HEK293T (cell line): ENCODE measurements around the gene TSC22D3.
"Not testable (repeated sequence)": the region's sequence is repeated elsewhere in the genome, so short reads cannot be mapped to it uniquely, and the experiment has no call there.

ENCODE experiments used
- ARNT ChIP-seq: fragments of 450-650 bp; IDR thresholded peaks from 2 replicates; pipeline ENCODE4 v1.6.1; 2017; ENCODE audit warnings: mild to moderate bottlenecking
- BHLHE40 ChIP-seq: fragments of 450-650 bp; IDR thresholded peaks from 2 replicates; pipeline ENCODE4 v1.6.1; 2016; ENCODE audit warnings: mild to moderate bottlenecking, moderate library complexity, borderline replicate concordance
- CTBP1 ChIP-seq: fragments of 450-650 bp; IDR thresholded peaks from 2 replicates; pipeline ENCODE4 v1.6.1; 2016; ENCODE audit warnings: borderline replicate concordance
- ELF4 ChIP-seq: fragments of 450-650 bp; IDR thresholded peaks from 2 replicates; pipeline ENCODE4 v1.6.1; 2017; ENCODE audit warnings: antibody characterized with exemption
- FOXA1 ChIP-seq: fragments of 450-650 bp; IDR thresholded peaks from 2 replicates; pipeline ENCODE4 v1.6.1; 2016; ENCODE audit warnings: mild to moderate bottlenecking
- FOXK2 ChIP-seq: fragments of 450-650 bp; IDR thresholded peaks from 2 replicates; pipeline ENCODE4 v1.6.1; 2016; ENCODE audit warnings: mild to moderate bottlenecking
- FOXM1 ChIP-seq: fragments of 450-650 bp; IDR thresholded peaks from 2 replicates; pipeline ENCODE4 v1.6.1; 2017; ENCODE audit warnings: mild to moderate bottlenecking, borderline replicate concordance
- L3MBTL2 ChIP-seq: fragments of 450-650 bp; conservative IDR thresholded peaks from 2 replicates; pipeline ENCODE4 v1.6.1; 2016; ENCODE audit warnings: mild to moderate bottlenecking
- LEF1 ChIP-seq: fragments of 450-650 bp; IDR thresholded peaks from 2 replicates; pipeline ENCODE4 v1.6.1; 2017; ENCODE audit warnings: mild to moderate bottlenecking, borderline replicate concordance
- NFRKB ChIP-seq: fragments of 450-650 bp; IDR thresholded peaks from 2 replicates; pipeline ENCODE4 v1.6.1; 2016; ENCODE audit warnings: mild to moderate bottlenecking, moderate library complexity
- PKNOX1 ChIP-seq: fragments of 450-650 bp; IDR thresholded peaks from 2 replicates; pipeline ENCODE4 v1.6.1; 2016
- SP1 ChIP-seq: fragments of 450-650 bp; IDR thresholded peaks from 2 replicates; pipeline ENCODE4 v1.6.1; 2017
- SUZ12 ChIP-seq: fragments of 450-650 bp; IDR thresholded peaks from 2 replicates; pipeline ENCODE4 v1.6.1; 2016; ENCODE audit warnings: mild to moderate bottlenecking
- ZNF384 ChIP-seq: fragments of 450-650 bp; IDR thresholded peaks from 2 replicates; pipeline ENCODE4 v1.6.1; 2016

DNA sequence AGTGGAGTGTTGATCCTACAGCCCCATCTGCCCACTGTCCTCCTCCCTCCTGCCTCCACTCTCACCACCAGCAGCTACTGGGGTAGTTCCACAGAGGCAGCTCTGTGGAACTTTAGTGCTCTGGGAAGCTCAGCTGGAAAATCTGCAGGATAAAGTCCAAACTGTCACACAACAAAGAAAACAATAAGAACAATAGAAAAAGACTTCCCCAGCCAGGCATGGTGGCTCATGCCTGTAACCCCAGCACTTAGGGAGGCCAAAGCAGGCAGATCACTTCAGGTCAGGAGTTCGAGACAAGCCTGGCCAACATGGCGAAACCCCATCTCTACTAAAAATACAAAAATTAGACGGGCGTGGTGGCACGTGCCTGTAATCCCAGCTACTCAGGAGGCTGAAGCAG is 106.9 kb downstream of the TSC22D3 start:
- TF ChIP-seq ARNT, ELF4, FOXM1, BHLHE40, CTBP1, PKNOX1, SUZ12, SP1, NFRKB, L3MBTL2, ZNF384, FOXK2, LEF1, FOXA1: not testable (repeated sequence)
